ENCODE results near the gene FAM53B. TPM values are rescaled to one million over a fixed set of nuclear protein-coding genes. Genes with fewer than 3 reads are reported as not detected.
A peak's percentile ranks its signal among the peaks of the same experiment; 100 is the strongest.

FAM53B gene
- total and polyA plus RNA-seq, 4 donors, result 14.6 to 45.4 (median 18.2) TPM

DNA sequence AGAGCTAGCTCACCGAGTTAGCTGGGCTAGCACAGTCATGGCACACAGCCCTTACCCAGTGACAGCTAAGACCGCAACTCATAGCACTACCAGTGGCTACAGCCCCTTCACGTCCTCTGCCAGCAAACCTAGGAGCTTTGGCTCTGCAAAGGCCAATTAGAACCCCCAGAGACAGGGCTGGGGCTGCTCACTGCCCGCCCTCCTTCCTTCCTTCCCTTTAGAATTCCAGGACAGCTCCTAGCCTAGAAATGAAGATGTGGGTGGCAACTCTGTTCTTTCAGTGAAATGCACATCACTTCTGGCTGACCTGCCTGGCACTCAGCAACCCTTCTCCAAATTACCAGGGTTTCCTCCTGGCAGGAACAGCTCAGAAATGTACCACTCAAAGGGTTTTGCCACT lies 99.9 kb downstream of the FAM53B start:
- no peak overlapping the region for H3K27ac ChIP-seq (ENCODE audit: low read depth in 1 of 2, low read length in 1 of 2)
- no peak overlapping the region for H3K9ac ChIP-seq (ENCODE audit: insufficient read depth in 1 of 2, low read length in 2 of 2)
- H3K4me3 ChIP-seq, result no peak overlapping the region
- DNase-seq (no peak), ATAC-seq (ENCODE audit: insufficient read depth, low FRiP score) (no peak)
- peaks cover 0 to 3% (median 1%) of the 10 kb centered on the region in 4 donors for H3K36me3 ChIP-seq (ENCODE audit: control insufficient read depth in 4 of 4, insufficient read depth in 4 of 4, low read length in 4 of 4)
- H3K4me1 ChIP-seq (ENCODE audit: control insufficient read depth in 5 of 5, insufficient read depth in 5 of 5, low read length in 5 of 5), result peaks cover 27 to 78% (median 43%) of the 10 kb centered on the region in 5 donors
- 83 to 88% methylated on average over 4 of the region's 4 CpGs for WGBS, 2 donors
- no peaks in the 10 kb centered on the region for H3K27me3 ChIP-seq (ENCODE audit: control insufficient read depth in 3 of 3, insufficient read depth in 3 of 3, low read length in 2 of 3)
- no peaks in the 10 kb centered on the region for H3K9me3 ChIP-seq (ENCODE audit: control insufficient read depth in 4 of 4, insufficient read depth in 3 of 4, low read length in 3 of 4)
- no peak for TF ChIP-seq CTCF (IDR thresholded peaks at IDR 0.05; ENCODE audit: control extremely low read depth, extremely low read depth)

DNA sequence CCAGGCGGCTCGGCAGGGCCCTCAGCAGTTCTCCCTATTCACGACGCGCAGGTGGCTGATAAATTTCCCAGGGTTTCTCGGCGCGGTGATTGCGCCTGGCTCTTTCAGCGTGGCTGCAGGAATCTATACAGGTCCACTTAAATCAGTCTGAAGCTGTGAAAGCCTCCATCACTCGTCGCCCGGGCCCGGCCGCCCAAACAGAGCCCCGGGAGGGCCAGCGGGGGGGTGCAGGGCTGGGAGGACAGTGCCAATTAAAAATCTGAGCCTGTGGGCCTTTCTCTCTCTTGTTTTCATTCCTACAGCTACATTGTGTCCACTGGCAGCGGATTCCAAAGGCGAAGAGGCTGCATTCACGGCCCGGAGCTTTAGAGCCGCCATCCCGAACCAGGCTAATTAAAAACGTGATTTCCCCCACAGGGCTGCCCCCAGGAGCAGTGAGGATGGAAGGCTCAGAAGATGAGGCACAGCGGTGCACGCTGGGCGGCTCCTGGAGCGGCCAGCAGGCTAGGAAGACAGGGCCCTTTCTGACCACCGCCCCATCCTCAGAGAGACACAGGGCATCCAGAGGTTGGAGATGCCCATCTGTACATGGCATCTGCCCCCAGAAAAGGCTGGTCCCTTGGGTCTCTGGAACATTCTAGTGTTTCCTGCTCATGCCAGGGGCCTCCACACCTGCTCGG lies 100.7 kb downstream of the FAM53B start:
- Histone ChIP-seq H3K36me3 (ENCODE audit: control insufficient read depth in 4 of 4, insufficient read depth in 4 of 4, low read length in 4 of 4) (peaks cover 0 to 3% (median 1%) of the 10 kb centered on the region in 4 donors), H3K27ac (ENCODE audit: low read depth in 1 of 2, low read length in 1 of 2) (peak overlapping the region in 1 of 2 donors; percentile 37), H3K4me1 (ENCODE audit: control insufficient read depth in 5 of 5, insufficient read depth in 5 of 5, low read length in 5 of 5) (peaks cover 19 to 75% (median 44%) of the 10 kb centered on the region in 5 donors), H3K27me3 (ENCODE audit: control insufficient read depth in 3 of 3, insufficient read depth in 3 of 3, low read length in 2 of 3) (no peaks in the 10 kb centered on the region), H3K9ac (ENCODE audit: insufficient read depth in 1 of 2, low read length in 2 of 2) (no peak overlapping the region), H3K9me3 (ENCODE audit: control insufficient read depth in 4 of 4, insufficient read depth in 3 of 4, low read length in 3 of 4) (no peaks in the 10 kb centered on the region), H3K4me3 (no peak overlapping the region)
- DNase-seq (no peak), ATAC-seq (ENCODE audit: insufficient read depth, low FRiP score) (no peak)
- TF ChIP-seq CTCF (IDR thresholded peaks at IDR 0.05; ENCODE audit: control extremely low read depth, extremely low read depth), result no peak
- 96 to 97% methylated on average over 30 of the region's 30 CpGs for WGBS, 2 donors

DNA sequence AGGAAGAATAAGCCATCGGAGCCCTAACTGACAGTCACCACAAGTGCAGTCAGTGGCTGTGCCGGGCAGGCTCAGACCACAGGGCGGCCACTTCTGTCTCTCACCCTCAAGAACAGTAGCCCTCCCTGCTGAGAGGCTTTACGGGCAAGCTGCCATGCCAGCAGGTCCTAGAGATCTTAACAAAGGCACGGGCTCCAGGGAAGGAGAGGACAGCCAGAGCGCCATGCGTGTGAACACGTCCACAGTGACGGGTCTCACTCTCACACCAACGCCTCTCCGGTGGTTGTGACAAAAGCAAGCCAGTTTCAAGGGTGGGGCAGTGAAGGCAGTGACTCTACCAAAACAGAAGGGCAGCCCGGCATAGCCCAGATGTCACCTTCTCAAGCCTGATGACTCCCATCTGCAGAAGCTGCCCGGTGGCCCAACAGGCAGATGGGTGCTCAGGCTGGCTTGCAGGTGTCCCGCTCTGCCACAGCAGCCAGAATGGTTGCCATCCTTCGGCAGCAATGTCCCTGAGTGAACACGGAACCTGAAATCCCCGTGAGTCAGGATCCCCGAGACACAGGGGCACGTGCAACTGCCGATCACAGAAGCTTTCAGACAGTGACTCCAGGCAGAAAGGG lies 102.0 kb downstream of the FAM53B start:
- H3K9me3 ChIP-seq (ENCODE audit: control insufficient read depth in 4 of 4, insufficient read depth in 3 of 4, low read length in 3 of 4), result no peaks in the 10 kb centered on the region
- no peak overlapping the region for H3K4me3 ChIP-seq
- ATAC-seq (ENCODE audit: insufficient read depth, low FRiP score) (no peak), DNase-seq (peak in 1 of 3 donors; percentile 52)
- TF ChIP-seq CTCF (IDR thresholded peaks at IDR 0.05; ENCODE audit: control extremely low read depth, extremely low read depth), result no peak
- H3K27ac ChIP-seq (ENCODE audit: low read depth in 1 of 2, low read length in 1 of 2), result peak overlapping the region; percentile 82 to 87
- WGBS, 2 donors, result 75 to 83% methylated on average over 20 of the region's 20 CpGs
- H3K9ac ChIP-seq (ENCODE audit: insufficient read depth in 1 of 2, low read length in 2 of 2), result no peak overlapping the region
- no peaks in the 10 kb centered on the region for H3K27me3 ChIP-seq (ENCODE audit: control insufficient read depth in 3 of 3, insufficient read depth in 3 of 3, low read length in 2 of 3)
- H3K4me1 ChIP-seq (ENCODE audit: control insufficient read depth in 5 of 5, insufficient read depth in 5 of 5, low read length in 5 of 5), result peaks cover 11 to 67% (median 32%) of the 10 kb centered on the region in 5 donors
- peaks cover 0 to 3% (median 1%) of the 10 kb centered on the region in 4 donors for H3K36me3 ChIP-seq (ENCODE audit: control insufficient read depth in 4 of 4, insufficient read depth in 4 of 4, low read length in 4 of 4)
